SK-N-SH treated with all-trans-retinoic acid at 6 μM for 48 hours (cell line): ENCODE measurements around the gene GFPT1.

Experiments used
- ATAC-seq: fragments of 200-7000 bp; cut with Tn5 transposase; 3 replicates; pipeline ENCODE4 v1.9.1; 2020; ENCODE audit warnings: mild to moderate bottlenecking, moderate library complexity
- ARNTL ChIP-seq: fragments of 450-650 bp; formaldehyde crosslinking; IDR thresholded peaks from 2 replicates; pipeline ENCODE4 v1.5.0; 2020; ENCODE audit warnings: low read depth, mild to moderate bottlenecking, moderate library complexity, borderline replicate concordance
- BACH2 ChIP-seq: fragments of 250-450 bp; sonication (Bioruptor Pico); IDR thresholded peaks from 2 replicates; pipeline ENCODE4 v1.9.0; 2021; ENCODE audit warnings: mild to moderate bottlenecking, borderline replicate concordance
- CSDC2 ChIP-seq: fragments of 250-450 bp; sonication (Bioruptor Pico); IDR thresholded peaks from 2 replicates; pipeline ENCODE4 v1.5.0; 2020; ENCODE audit warnings: mild to moderate bottlenecking, moderate library complexity
- ESRRG ChIP-seq: fragments of 250-450 bp; sonication (Bioruptor Pico); IDR thresholded peaks from 2 replicates; pipeline ENCODE4 v1.6.1; 2021; ENCODE audit warnings: mild to moderate bottlenecking
- GLIS3 ChIP-seq: fragments of 250-450 bp; sonication (Bioruptor Pico); IDR thresholded peaks from 2 replicates; pipeline ENCODE4 v1.5.0; 2020; ENCODE audit warnings: mild to moderate bottlenecking, moderate library complexity
- OSR1 ChIP-seq: fragments of 250-450 bp; sonication (Bioruptor Pico); IDR thresholded peaks from 2 replicates; pipeline ENCODE4 v1.8.0; 2022; ENCODE audit warnings: moderate library complexity, mild to moderate bottlenecking, inconsistent platforms
- RARB ChIP-seq: fragments of 250-450 bp; sonication (Bioruptor Pico); IDR thresholded peaks from 2 replicates; pipeline ENCODE4 v1.8.0; 2021; ENCODE audit warnings: mild to moderate bottlenecking, moderate library complexity
- SNAI2 ChIP-seq: fragments of 250-450 bp; sonication (Bioruptor Pico); IDR thresholded peaks from 2 replicates; pipeline ENCODE4 v1.5.0; 2020; ENCODE audit warnings: mild to moderate bottlenecking, moderate library complexity
- TCF4 ChIP-seq: fragments of 250-450 bp; sonication (Bioruptor Pico); IDR thresholded peaks from 2 replicates; pipeline ENCODE4 v1.8.0; 2021; ENCODE audit warnings: mild to moderate bottlenecking, moderate library complexity, borderline replicate concordance
- TOX ChIP-seq: fragments of 250-450 bp; sonication (Bioruptor Pico); IDR thresholded peaks from 2 replicates; pipeline ENCODE4 v1.8.0; 2021; ENCODE audit warnings: mild to moderate bottlenecking, moderate library complexity, borderline replicate concordance
- ZC3H10 ChIP-seq: fragments of 250-450 bp; sonication (Bioruptor Pico); IDR thresholded peaks from 2 replicates; pipeline ENCODE4 v1.5.1; 2021; ENCODE audit warnings: mild to moderate bottlenecking, moderate library complexity
- ZFP3 ChIP-seq: fragments of 250-450 bp; sonication (Bioruptor Pico); IDR thresholded peaks from 2 replicates; pipeline ENCODE4 v1.5.0; 2020; ENCODE audit warnings: mild to moderate bottlenecking, moderate library complexity
- ZFP30 ChIP-seq: fragments of 450-650 bp; formaldehyde crosslinking; IDR thresholded peaks from 2 replicates; pipeline ENCODE4 v1.5.0; 2022; ENCODE audit warnings: mild to moderate bottlenecking, moderate library complexity
- ZNF565 ChIP-seq: fragments of 450-650 bp; formaldehyde crosslinking; conservative IDR thresholded peaks from 2 replicates; pipeline ENCODE4 v1.5.0; 2020; ENCODE audit warnings: low read depth, mild to moderate bottlenecking, moderate library complexity
- ZNF70 ChIP-seq: fragments of 450-650 bp; formaldehyde crosslinking; IDR thresholded peaks from 2 replicates; pipeline ENCODE4 v1.5.0; 2020; ENCODE audit warnings: mild to moderate bottlenecking, moderate library complexity
- ZNF8 ChIP-seq: fragments of 450-650 bp; formaldehyde crosslinking; IDR thresholded peaks from 2 replicates; pipeline ENCODE4 v1.5.0; 2020; ENCODE audit warnings: mild to moderate bottlenecking, moderate library complexity
- TF ChIP-seq, protein P1 (sequence below): fragments of 250-450 bp; sonication (Bioruptor Pico); IDR thresholded peaks from 2 replicates; pipeline ENCODE4 v1.8.0; 2020; ENCODE audit warnings: mild to moderate bottlenecking, moderate library complexity, borderline replicate concordance
- TF ChIP-seq, protein P2 (sequence below): fragments of 250-450 bp; sonication (Bioruptor Pico); IDR thresholded peaks from 2 replicates; pipeline ENCODE4 v1.8.0; 2021; ENCODE audit warnings: low read depth, mild to moderate bottlenecking, moderate library complexity, borderline replicate concordance
- TF ChIP-seq, protein P3 (sequence below): fragments of 250-450 bp; sonication (Bioruptor Pico); IDR thresholded peaks from 2 replicates; pipeline ENCODE4 v1.5.1; 2020; ENCODE audit warnings: low read depth, mild to moderate bottlenecking, moderate library complexity
- TF ChIP-seq, protein P4 (sequence below): fragments of 250-450 bp; sonication (Bioruptor Pico); IDR thresholded peaks from 2 replicates; pipeline ENCODE4 v1.5.1; 2021; ENCODE audit warnings: mild to moderate bottlenecking, moderate library complexity

Gene GFPT1

DNA sequence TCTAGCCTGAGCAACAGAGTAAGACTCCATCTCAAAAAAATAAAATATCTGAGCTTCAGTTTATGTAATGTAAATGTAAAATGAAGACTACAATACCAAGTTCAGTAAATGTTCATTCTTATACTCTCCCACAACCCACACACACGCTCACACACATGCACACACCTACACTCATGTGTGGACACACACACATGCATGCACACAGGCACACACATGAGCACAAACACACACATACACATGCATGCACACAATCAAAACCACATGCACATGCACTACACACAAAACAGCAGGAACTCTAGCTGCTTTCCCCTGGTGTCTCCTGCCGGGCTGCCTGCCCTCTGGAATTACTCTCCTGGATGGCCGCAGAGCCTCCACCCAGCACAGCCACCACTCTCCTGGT, 90.6 kb downstream of the GFPT1 start (continued):
- TF ChIP-seq, protein P1, sequence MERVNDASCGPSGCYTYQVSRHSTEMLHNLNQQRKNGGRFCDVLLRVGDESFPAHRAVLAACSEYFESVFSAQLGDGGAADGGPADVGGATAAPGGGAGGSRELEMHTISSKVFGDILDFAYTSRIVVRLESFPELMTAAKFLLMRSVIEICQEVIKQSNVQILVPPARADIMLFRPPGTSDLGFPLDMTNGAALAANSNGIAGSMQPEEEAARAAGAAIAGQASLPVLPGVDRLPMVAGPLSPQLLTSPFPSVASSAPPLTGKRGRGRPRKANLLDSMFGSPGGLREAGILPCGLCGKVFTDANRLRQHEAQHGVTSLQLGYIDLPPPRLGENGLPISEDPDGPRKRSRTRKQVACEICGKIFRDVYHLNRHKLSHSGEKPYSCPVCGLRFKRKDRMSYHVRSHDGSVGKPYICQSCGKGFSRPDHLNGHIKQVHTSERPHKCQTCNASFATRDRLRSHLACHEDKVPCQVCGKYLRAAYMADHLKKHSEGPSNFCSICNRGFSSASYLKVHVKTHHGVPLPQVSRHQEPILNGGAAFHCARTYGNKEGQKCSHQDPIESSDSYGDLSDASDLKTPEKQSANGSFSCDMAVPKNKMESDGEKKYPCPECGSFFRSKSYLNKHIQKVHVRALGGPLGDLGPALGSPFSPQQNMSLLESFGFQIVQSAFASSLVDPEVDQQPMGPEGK: no peak

DNA sequence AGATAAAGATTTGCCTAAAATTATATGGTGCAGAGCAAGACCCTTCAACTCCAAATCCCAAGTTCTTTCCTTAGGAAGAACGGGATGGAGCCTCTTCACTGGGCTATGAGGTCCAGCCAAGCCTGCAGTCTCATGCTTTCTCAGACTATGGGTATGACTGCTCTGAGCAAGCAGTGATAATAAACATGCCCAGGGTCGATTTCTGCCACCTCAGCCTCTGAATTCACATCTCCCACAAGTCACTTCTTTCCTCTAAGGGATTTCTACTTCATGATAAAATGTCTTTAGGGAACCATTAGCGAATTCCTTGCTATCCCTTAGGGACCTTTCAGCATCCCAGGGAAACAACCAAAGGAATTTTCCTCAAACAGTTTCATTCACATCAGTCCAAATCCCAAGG, 94.8 kb downstream of the GFPT1 start:
- TF ChIP-seq ZNF70 (CRISPR knock-in tag): no peak
- TF ChIP-seq GLIS3 (CRISPR knock-in tag): no peak
- no peak for TF ChIP-seq BACH2 (CRISPR knock-in tag)
- no peak for TF ChIP-seq ZFP30 (CRISPR knock-in tag)
- no peak for TF ChIP-seq RARB (CRISPR knock-in tag)
- TF ChIP-seq, protein P2, sequence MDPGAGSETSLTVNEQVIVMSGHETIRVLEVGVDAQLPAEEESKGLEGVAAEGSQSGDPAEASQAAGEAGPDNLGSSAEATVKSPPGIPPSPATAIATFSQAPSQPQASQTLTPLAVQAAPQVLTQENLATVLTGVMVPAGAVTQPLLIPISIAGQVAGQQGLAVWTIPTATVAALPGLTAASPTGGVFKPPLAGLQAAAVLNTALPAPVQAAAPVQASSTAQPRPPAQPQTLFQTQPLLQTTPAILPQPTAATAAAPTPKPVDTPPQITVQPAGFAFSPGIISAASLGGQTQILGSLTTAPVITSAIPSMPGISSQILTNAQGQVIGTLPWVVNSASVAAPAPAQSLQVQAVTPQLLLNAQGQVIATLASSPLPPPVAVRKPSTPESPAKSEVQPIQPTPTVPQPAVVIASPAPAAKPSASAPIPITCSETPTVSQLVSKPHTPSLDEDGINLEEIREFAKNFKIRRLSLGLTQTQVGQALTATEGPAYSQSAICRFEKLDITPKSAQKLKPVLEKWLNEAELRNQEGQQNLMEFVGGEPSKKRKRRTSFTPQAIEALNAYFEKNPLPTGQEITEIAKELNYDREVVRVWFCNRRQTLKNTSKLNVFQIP (CRISPR knock-in tag): no peak
- no peak for TF ChIP-seq TCF4 (CRISPR knock-in tag)
- no peak for TF ChIP-seq CSDC2 (CRISPR knock-in tag)
- TF ChIP-seq, protein P3, sequence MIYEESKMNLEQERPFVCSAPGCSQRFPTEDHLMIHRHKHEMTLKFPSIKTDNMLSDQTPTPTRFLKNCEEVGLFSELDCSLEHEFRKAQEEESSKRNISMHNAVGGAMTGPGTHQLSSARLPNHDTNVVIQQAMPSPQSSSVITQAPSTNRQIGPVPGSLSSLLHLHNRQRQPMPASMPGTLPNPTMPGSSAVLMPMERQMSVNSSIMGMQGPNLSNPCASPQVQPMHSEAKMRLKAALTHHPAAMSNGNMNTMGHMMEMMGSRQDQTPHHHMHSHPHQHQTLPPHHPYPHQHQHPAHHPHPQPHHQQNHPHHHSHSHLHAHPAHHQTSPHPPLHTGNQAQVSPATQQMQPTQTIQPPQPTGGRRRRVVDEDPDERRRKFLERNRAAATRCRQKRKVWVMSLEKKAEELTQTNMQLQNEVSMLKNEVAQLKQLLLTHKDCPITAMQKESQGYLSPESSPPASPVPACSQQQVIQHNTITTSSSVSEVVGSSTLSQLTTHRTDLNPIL (CRISPR knock-in tag): no peak
- TF ChIP-seq ZFP3 (CRISPR knock-in tag): no peak
- no peak for ATAC-seq

DNA sequence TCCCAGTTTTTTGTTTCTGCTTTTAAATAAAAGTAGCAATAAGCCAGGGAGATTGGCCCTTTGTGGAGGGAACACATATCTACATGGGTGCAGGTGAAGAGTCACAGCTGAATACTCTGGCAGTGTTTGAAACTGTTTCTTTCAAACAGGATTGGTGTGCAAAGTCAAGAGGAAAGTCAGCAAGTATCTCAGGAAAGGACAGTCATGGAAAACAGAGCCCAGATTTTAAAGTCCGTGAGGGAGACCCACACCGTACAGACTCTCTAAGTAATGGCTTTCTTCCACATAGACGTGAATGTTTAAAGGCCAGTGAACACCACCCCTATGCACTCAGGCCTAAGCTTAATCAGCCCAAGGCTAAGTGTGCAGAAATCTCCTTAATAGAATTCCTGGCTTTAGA, 95.3 kb downstream of the GFPT1 start:
- peak; percentile 40 for ATAC-seq
- no peak for TF ChIP-seq ZC3H10
- no peak for TF ChIP-seq TOX (CRISPR knock-in tag)
- TF ChIP-seq, protein P2 (CRISPR knock-in tag): no peak
- no peak for TF ChIP-seq ZNF8 (CRISPR knock-in tag)
- no peak for TF ChIP-seq TCF4 (CRISPR knock-in tag)
- no peak for TF ChIP-seq ARNTL (CRISPR knock-in tag)
- TF ChIP-seq, protein P4, sequence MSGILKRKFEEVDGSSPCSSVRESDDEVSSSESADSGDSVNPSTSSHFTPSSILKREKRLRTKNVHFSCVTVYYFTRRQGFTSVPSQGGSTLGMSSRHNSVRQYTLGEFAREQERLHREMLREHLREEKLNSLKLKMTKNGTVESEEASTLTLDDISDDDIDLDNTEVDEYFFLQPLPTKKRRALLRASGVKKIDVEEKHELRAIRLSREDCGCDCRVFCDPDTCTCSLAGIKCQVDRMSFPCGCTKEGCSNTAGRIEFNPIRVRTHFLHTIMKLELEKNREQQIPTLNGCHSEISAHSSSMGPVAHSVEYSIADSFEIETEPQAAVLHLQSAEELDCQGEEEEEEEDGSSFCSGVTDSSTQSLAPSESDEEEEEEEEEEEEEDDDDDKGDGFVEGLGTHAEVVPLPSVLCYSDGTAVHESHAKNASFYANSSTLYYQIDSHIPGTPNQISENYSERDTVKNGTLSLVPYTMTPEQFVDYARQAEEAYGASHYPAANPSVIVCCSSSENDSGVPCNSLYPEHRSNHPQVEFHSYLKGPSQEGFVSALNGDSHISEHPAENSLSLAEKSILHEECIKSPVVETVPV: no peak
- TF ChIP-seq, protein P1: no peak
- TF ChIP-seq BACH2 (CRISPR knock-in tag): no peak
- no peak for TF ChIP-seq ZFP30 (CRISPR knock-in tag)
- TF ChIP-seq OSR1 (CRISPR knock-in tag): no peak
- TF ChIP-seq ZFP3 (CRISPR knock-in tag): no peak
- TF ChIP-seq SNAI2: no peak

DNA sequence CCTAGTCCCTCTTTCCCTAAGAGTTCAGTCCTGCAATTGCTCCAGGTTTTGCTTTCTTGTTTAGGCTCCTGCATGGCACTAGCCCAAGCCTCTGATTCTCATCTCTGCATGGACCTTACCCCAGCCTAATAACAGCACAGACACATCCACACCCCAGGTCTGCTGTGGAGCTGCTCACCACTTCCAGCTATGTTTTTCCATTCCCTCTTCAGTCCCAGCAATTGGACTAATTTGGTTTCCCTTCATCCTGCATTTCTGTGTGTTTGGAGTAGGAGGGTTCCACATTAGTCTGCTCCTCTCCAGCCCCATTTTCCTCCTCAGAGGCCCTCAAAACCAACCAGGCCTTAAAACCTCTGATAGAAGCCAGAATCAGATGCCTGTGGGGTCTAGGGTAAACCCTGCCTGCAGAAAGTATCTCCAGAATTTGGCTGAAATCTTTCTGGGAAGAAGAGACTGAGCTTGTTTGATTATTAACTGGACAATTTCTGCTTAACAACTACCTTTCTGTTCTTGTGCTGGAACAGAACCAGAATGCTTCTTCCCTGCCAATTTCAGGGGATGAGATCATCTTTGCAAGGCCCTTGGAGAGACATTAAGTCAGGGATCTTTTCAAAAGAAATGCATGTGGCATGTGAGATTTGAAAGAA, 95.9 kb downstream of the GFPT1 start:
- ATAC-seq: peak; percentile 83
- TF ChIP-seq, protein P3 (CRISPR knock-in tag): peak; percentile 36; the same call in 1 of the 2 replicates
- TF ChIP-seq GLIS3 (CRISPR knock-in tag): no peak
- TF ChIP-seq ESRRG (CRISPR knock-in tag): no peak
- no peak for TF ChIP-seq ZFP30 (CRISPR knock-in tag)
- TF ChIP-seq SNAI2: peak; percentile 28; the same call in 1 of the 2 replicates
- no peak for TF ChIP-seq ZNF565 (CRISPR knock-in tag)
